Measurements from ENCODE around the gene NDUFA5. TPM values are rescaled to one million over a fixed set of nuclear protein-coding genes. Genes with fewer than 3 reads are reported as not detected.
"Not testable (repeated sequence)": the region's sequence is repeated elsewhere in the genome, so short reads cannot be mapped to it uniquely, and the experiment has no call there.

Gene NDUFA5
- polyA plus RNA-seq, 1 donor: 155 TPM

GRCh38 chr7:123538189-123538714 lies 19.4 kb downstream of the NDUFA5 start:
- DNase-seq: no peak
- Histone ChIP-seq H3K4me3 (ENCODE audit: low read length) (no peak overlapping the region), H3K27me3 (ENCODE audit: control insufficient read depth, insufficient read depth, low read length) (peaks cover 9% of the 10 kb centered on the region), H3K9me3 (ENCODE audit: control insufficient read depth, low read depth, low read length) (no peaks in the 10 kb centered on the region), H3K27ac (ENCODE audit: low read length) (no peak overlapping the region), H3K36me3 (ENCODE audit: control insufficient read depth, insufficient read depth, low read length) (peaks cover 3% of the 10 kb centered on the region), H3K4me1 (ENCODE audit: control insufficient read depth, insufficient read depth, low read length) (peaks cover 10% of the 10 kb centered on the region)
- 96% methylated on average over 3 of the region's 7 CpGs for WGBS (ENCODE audit: insufficient coverage, low lambda C conversion rate)

GRCh38 chr7:123537026-123537642 lies 20.5 kb downstream of the NDUFA5 start:
- no peak overlapping the region for H3K27ac ChIP-seq (ENCODE audit: low read length)
- WGBS (ENCODE audit: insufficient coverage, low lambda C conversion rate): 46% methylated on average over 2 of the region's 3 CpGs
- no peaks in the 10 kb centered on the region for H3K36me3 ChIP-seq (ENCODE audit: control insufficient read depth, insufficient read depth, low read length)
- DNase-seq: no peak
- H3K4me3 ChIP-seq (ENCODE audit: low read length): no peak overlapping the region
- H3K4me1 ChIP-seq (ENCODE audit: control insufficient read depth, insufficient read depth, low read length): peaks cover 10% of the 10 kb centered on the region
- H3K9me3 ChIP-seq (ENCODE audit: control insufficient read depth, low read depth, low read length): no peaks in the 10 kb centered on the region
- H3K27me3 ChIP-seq (ENCODE audit: control insufficient read depth, insufficient read depth, low read length): peaks cover 18% of the 10 kb centered on the region

GRCh38 chr7:123535517-123535916 lies 22.1 kb downstream of the NDUFA5 start:
- Histone ChIP-seq H3K36me3 (ENCODE audit: control insufficient read depth, insufficient read depth, low read length) (no peaks in the 10 kb centered on the region), H3K4me1 (ENCODE audit: control insufficient read depth, insufficient read depth, low read length) (peaks cover 10% of the 10 kb centered on the region), H3K27ac (ENCODE audit: low read length) (peak overlapping the region; percentile 59), H3K27me3 (ENCODE audit: control insufficient read depth, insufficient read depth, low read length) (peaks cover 24% of the 10 kb centered on the region), H3K9me3 (ENCODE audit: control insufficient read depth, low read depth, low read length) (no peaks in the 10 kb centered on the region), H3K4me3 (ENCODE audit: low read length) (peak overlapping the region; percentile 76)
- no peak for DNase-seq
- whole genome bisulfite sequencing (ENCODE audit: insufficient coverage, low lambda C conversion rate): no CpG with 5 or more reads among the region's 12 CpGs

GRCh38 chr7:123534383-123535260 lies 23.0 kb downstream of the NDUFA5 start, which contains the start of gene IQUB:
Gene IQUB, minus strand, starts transcription at chr7:123534595. Its CDS starts 22,255 bp downstream, at chr7:123512340.
- Histone ChIP-seq H3K27ac (ENCODE audit: low read length) (peak within 1 kb of the TSS; percentile 93), H3K4me1 (ENCODE audit: control insufficient read depth, insufficient read depth, low read length) (peaks cover 10% of the 10 kb centered on the region)
- DNase-seq: peak; percentile 96 to 97

GRCh38 chr7:123533929-123534382 lies 23.7 kb downstream of the NDUFA5 start:
- WGBS (ENCODE audit: insufficient coverage, low lambda C conversion rate): no CpG with 5 or more reads among the region's 9 CpGs
- no peaks in the 10 kb centered on the region for H3K9me3 ChIP-seq (ENCODE audit: control insufficient read depth, low read depth, low read length)
- H3K36me3 ChIP-seq (ENCODE audit: control insufficient read depth, insufficient read depth, low read length): no peaks in the 10 kb centered on the region
- peaks cover 25% of the 10 kb centered on the region for H3K27me3 ChIP-seq (ENCODE audit: control insufficient read depth, insufficient read depth, low read length)
- peak overlapping the region; percentile 57 for H3K4me3 ChIP-seq (ENCODE audit: low read length)
- peaks cover 6% of the 10 kb centered on the region for H3K4me1 ChIP-seq (ENCODE audit: control insufficient read depth, insufficient read depth, low read length)
- no peak overlapping the region for H3K27ac ChIP-seq (ENCODE audit: low read length)
- DNase-seq: peak in 1 of 2 donors; percentile 3

More at GRCh38 chr7:123534383-123535260, 23.0 kb downstream of the NDUFA5 start, which contains the start of gene IQUB:
- Histone ChIP-seq H3K4me3 (ENCODE audit: low read length) (peak within 1 kb of the TSS; percentile 76), H3K27me3 (ENCODE audit: control insufficient read depth, insufficient read depth, low read length) (peaks cover 25% of the 10 kb centered on the region), H3K9me3 (ENCODE audit: control insufficient read depth, low read depth, low read length) (no peaks in the 10 kb centered on the region), H3K36me3 (ENCODE audit: control insufficient read depth, insufficient read depth, low read length) (no peaks in the 10 kb centered on the region)
- WGBS (ENCODE audit: insufficient coverage, low lambda C conversion rate): 0% methylated on average over 5 of the region's 54 CpGs

GRCh38 chr7:123533553-123533917 lies 24.1 kb downstream of the NDUFA5 start:
- no peak for DNase-seq
- 94% methylated on average over 3 of the region's 3 CpGs for WGBS (ENCODE audit: insufficient coverage, low lambda C conversion rate)
- Histone ChIP-seq H3K36me3 (ENCODE audit: control insufficient read depth, insufficient read depth, low read length) (no peaks in the 10 kb centered on the region), H3K27me3 (ENCODE audit: control insufficient read depth, insufficient read depth, low read length) (peaks cover 25% of the 10 kb centered on the region), H3K4me3 (ENCODE audit: low read length) (no peak overlapping the region), H3K27ac (ENCODE audit: low read length) (no peak overlapping the region), H3K4me1 (ENCODE audit: control insufficient read depth, insufficient read depth, low read length) (peaks cover 5% of the 10 kb centered on the region), H3K9me3 (ENCODE audit: control insufficient read depth, low read depth, low read length) (no peaks in the 10 kb centered on the region)

GRCh38 chr7:123532788-123533552 lies 24.6 kb downstream of the NDUFA5 start:
- not testable (repeated sequence) for H3K9me3 ChIP-seq (ENCODE audit: control insufficient read depth, low read depth, low read length); DNase-seq; H3K27ac ChIP-seq (ENCODE audit: low read length); H3K36me3 ChIP-seq (ENCODE audit: control insufficient read depth, insufficient read depth, low read length); H3K4me1 ChIP-seq (ENCODE audit: control insufficient read depth, insufficient read depth, low read length)
- H3K4me3 ChIP-seq (ENCODE audit: low read length): peak overlapping the region; percentile 26
- peaks cover 25% of the 10 kb centered on the region for H3K27me3 ChIP-seq (ENCODE audit: control insufficient read depth, insufficient read depth, low read length)
- no CpG with 5 or more reads among the region's 33 CpGs for WGBS (ENCODE audit: insufficient coverage, low lambda C conversion rate)

GRCh38 chr7:123532343-123532742 lies 25.3 kb downstream of the NDUFA5 start:
- H3K27ac ChIP-seq (ENCODE audit: low read length); H3K36me3 ChIP-seq (ENCODE audit: control insufficient read depth, insufficient read depth, low read length); H3K4me1 ChIP-seq (ENCODE audit: control insufficient read depth, insufficient read depth, low read length); DNase-seq; H3K9me3 ChIP-seq (ENCODE audit: control insufficient read depth, low read depth, low read length); H3K4me3 ChIP-seq (ENCODE audit: low read length): not testable (repeated sequence)
- WGBS (ENCODE audit: insufficient coverage, low lambda C conversion rate): no CpG with 5 or more reads among the region's 14 CpGs
- peaks cover 25% of the 10 kb centered on the region for H3K27me3 ChIP-seq (ENCODE audit: control insufficient read depth, insufficient read depth, low read length)

GRCh38 chr7:123530035-123530591 lies 27.5 kb downstream of the NDUFA5 start:
- H3K4me3 ChIP-seq (ENCODE audit: low read length); DNase-seq; H3K36me3 ChIP-seq (ENCODE audit: control insufficient read depth, insufficient read depth, low read length); H3K27ac ChIP-seq (ENCODE audit: low read length); H3K9me3 ChIP-seq (ENCODE audit: control insufficient read depth, low read depth, low read length); H3K4me1 ChIP-seq (ENCODE audit: control insufficient read depth, insufficient read depth, low read length): not testable (repeated sequence)
- H3K27me3 ChIP-seq (ENCODE audit: control insufficient read depth, insufficient read depth, low read length): peaks cover 25% of the 10 kb centered on the region
- WGBS (ENCODE audit: insufficient coverage, low lambda C conversion rate): 100% methylated on average over 4 of the region's 13 CpGs
